ENCODE data around the gene PA2G4.

DNA sequence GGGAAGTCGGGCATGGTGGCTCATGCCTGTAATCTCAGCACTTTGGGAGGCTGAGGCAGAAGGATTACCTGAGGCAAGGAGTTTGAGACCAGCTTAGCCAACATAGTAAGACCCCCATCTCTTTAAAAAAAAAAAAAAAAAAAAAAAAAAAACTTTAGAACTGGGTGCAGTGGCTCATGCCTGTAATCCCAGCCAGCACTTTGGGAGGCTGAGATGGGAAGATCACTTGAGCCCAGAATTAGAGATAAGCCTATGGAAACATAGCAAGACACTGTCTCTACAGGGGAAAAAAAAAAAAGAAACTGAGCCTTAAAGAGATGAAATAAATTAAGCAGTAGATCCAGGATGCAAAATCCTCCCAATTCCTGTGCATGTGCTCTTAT is 1.7 kb upstream of the PA2G4 start:
- TF ChIP-seq, protein P1, sequence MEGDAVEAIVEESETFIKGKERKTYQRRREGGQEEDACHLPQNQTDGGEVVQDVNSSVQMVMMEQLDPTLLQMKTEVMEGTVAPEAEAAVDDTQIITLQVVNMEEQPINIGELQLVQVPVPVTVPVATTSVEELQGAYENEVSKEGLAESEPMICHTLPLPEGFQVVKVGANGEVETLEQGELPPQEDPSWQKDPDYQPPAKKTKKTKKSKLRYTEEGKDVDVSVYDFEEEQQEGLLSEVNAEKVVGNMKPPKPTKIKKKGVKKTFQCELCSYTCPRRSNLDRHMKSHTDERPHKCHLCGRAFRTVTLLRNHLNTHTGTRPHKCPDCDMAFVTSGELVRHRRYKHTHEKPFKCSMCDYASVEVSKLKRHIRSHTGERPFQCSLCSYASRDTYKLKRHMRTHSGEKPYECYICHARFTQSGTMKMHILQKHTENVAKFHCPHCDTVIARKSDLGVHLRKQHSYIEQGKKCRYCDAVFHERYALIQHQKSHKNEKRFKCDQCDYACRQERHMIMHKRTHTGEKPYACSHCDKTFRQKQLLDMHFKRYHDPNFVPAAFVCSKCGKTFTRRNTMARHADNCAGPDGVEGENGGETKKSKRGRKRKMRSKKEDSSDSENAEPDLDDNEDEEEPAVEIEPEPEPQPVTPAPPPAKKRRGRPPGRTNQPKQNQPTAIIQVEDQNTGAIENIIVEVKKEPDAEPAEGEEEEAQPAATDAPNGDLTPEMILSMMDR (IDR thresholded peaks at IDR 0.05; ENCODE audit: poor library complexity, severe bottlenecking) = no peak
- TF ChIP-seq TAF1 (IDR thresholded peaks at IDR 0.05; ENCODE audit: low read depth) (no peak), EP300 (conservative IDR thresholded peaks at IDR 0.05; ENCODE audit: poor library complexity, severe bottlenecking) (no peak), MXI1 (conservative IDR thresholded peaks at IDR 0.05; ENCODE audit: poor library complexity, severe bottlenecking) (no peak), EZH2 (IDR thresholded peaks at IDR 0.05; ENCODE audit: borderline replicate concordance, insufficient read depth, low read length, poor library complexity, severe bottlenecking) (no peak), RAD21 (conservative IDR thresholded peaks at IDR 0.05) (no peak)
- TF ChIP-seq, protein P2, sequence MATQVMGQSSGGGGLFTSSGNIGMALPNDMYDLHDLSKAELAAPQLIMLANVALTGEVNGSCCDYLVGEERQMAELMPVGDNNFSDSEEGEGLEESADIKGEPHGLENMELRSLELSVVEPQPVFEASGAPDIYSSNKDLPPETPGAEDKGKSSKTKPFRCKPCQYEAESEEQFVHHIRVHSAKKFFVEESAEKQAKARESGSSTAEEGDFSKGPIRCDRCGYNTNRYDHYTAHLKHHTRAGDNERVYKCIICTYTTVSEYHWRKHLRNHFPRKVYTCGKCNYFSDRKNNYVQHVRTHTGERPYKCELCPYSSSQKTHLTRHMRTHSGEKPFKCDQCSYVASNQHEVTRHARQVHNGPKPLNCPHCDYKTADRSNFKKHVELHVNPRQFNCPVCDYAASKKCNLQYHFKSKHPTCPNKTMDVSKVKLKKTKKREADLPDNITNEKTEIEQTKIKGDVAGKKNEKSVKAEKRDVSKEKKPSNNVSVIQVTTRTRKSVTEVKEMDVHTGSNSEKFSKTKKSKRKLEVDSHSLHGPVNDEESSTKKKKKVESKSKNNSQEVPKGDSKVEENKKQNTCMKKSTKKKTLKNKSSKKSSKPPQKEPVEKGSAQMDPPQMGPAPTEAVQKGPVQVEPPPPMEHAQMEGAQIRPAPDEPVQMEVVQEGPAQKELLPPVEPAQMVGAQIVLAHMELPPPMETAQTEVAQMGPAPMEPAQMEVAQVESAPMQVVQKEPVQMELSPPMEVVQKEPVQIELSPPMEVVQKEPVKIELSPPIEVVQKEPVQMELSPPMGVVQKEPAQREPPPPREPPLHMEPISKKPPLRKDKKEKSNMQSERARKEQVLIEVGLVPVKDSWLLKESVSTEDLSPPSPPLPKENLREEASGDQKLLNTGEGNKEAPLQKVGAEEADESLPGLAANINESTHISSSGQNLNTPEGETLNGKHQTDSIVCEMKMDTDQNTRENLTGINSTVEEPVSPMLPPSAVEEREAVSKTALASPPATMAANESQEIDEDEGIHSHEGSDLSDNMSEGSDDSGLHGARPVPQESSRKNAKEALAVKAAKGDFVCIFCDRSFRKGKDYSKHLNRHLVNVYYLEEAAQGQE (IDR thresholded peaks at IDR 0.05; ENCODE audit: borderline replicate concordance) = no peak

Measured in neural cell (in vitro differentiated cells).